B cell (primary cell): ENCODE results near the gene SAMD1.

Source experiments
- CTCF ChIP-seq: fragments of 200-600 bp; IDR thresholded peaks from one replicate; pipeline ENCODE4 v1.8.0; 2022; ENCODE audit warnings: antibody characterized with exemption, mild to moderate bottlenecking
- EZH2 ChIP-seq: IDR thresholded peaks from 2 replicates; pipeline ENCODE4 v1.6.1; 2012; ENCODE audit warnings: borderline replicate concordance, low read depth, mild to moderate bottlenecking, moderate library complexity, low read length; ENCODE audit not compliant: insufficient read depth, poor library complexity, severe bottlenecking

GRCh38 chr19:14080887-14081796, 9.4 kb downstream of the SAMD1 start:
- no peak for TF ChIP-seq CTCF
- TF ChIP-seq EZH2: no peak
